Pancreas (tissue), 10 donors: ENCODE results near the gene FOXL3. TPM values are rescaled to one million over a fixed set of nuclear protein-coding genes. Genes with fewer than 3 reads are reported as not detected.

Source experiments
- ATAC-seq, 4 donors: fragments of 200-7000 bp; cut with Tn5 transposase; one replicate each; pipeline versions ENCODE4 v1.8.0 to v1.9.1; 2020; ENCODE audit warnings: mild to moderate bottlenecking in 4 of 4, moderate library complexity in 4 of 4
- DNase-seq, 6 donors: peaks; one replicate each; pipeline ENCODE4 v3.0.0-alpha.2; 2020
- FAIRE-seq: peaks from 2 replicates; lab custom pipeline; 2012; peaks lifted over from hg19 to GRCh38; lab: Jason Lieb, UNC
- H3K27ac ChIP-seq, 4 donors: fragments of 200-600 bp; sonication (generic); 1 replicate in 3 of 4; 2 replicates in 1 of 4; pipeline versions ENCODE4 v1.5.0 to v1.8.0; 2020
- H3K27me3 ChIP-seq, 4 donors: fragments of 200-600 bp; one replicate each; pipeline ENCODE4 v1.8.0; 2021
- H3K36me3 ChIP-seq, 3 donors: fragments of 200-600 bp; sonication (generic) in 1 of 3; one replicate each; pipeline versions ENCODE4 v1.5.0 to v1.8.0; 2020 to 2021
- H3K4me1 ChIP-seq, 3 donors: fragments of 200-600 bp; one replicate each; pipeline ENCODE4 v1.8.0; 2021
- H3K4me3 ChIP-seq, 4 donors: fragments of 200-600 bp; sonication (generic) in 2 of 4; one replicate each; pipeline versions ENCODE4 v1.5.0 to v1.8.0; 2020 to 2021
- H3K9me3 ChIP-seq, 4 donors: fragments of 200-600 bp; one replicate each; pipeline ENCODE4 v1.8.0; 2021
- CTCF ChIP-seq, 4 donors: fragments of 200-600 bp; sonication (generic) in 3 of 4; IDR thresholded peaks; one replicate each; pipeline versions ENCODE4 v1.5.0 to v1.8.0; 2021; ENCODE audit warnings: antibody characterized with exemption in 4 of 4
- WGBS, 2 donors: extraction: QIAGEN DNeasy Blood & Tissue Kit; methylation state at CpG; one replicate each; pipeline ENCODE4 v1.1.7; 2013; 5-methylcytosine and 5-hydroxymethylcytosine counted together
- intact Hi-C, 3 donors: fragments of 100-400 bp; cut with DNase I; formaldehyde crosslinking; loops; one replicate each; pipeline versions ENCODE4 v1.11.1 to v1.14.2; 2022
- polyA plus RNA-seq, 2 donors: library from polyadenylated mRNA; stranded (reverse); fragments of 200-250 nt; gene quantifications; one replicate each; pipeline ENCODE4 v1.2.3, GENCODE V29; 2013
- total RNA-seq, 6 donors: library from RNA; stranded (reverse); fragmentation: NEBNext Ultra II Directional in 4 of 6; extraction: Animal tissue kit (Norgen Biotek cat#: 25700) in 4 of 6; gene quantifications; one replicate each; pipeline versions ENCODE4 v1.2.1 to v1.2.4, GENCODE V29; 2021 to 2023
- donor health status: healthy with polysubstance abuse.
- donor health status: DM: no; HTN: no; CAD: no; lungs with moderate emphysema.
- donor health status: DM: no; HTN: no; CAD: no.
- donor health status: control.
- donor health status: control.
- donor health status: Bipolar disorder and iron deficiency.
- donor health status: DM: yes; HTN: yes; CAD: no.
- donor health status: DM: no; HTN: no; CAD: no.
- donor health status: DM: no; HTN: no; CAD: no.
- donor health status: DM: yes; HTN: yes; CAD: no.

Gene FOXL3
- total and polyA plus RNA-seq, 8 donors = not detected

GRCh38 chr7:244974-245373 lies 45.0 kb upstream of the FOXL3 start:
- DNase-seq (no peak), FAIRE-seq (no peak), ATAC-seq (peak in 2 of 4 donors; percentile 19 to 26)
- Histone ChIP-seq H3K27me3 (no peaks in the 10 kb centered on the region), H3K4me3 (no peak overlapping the region), H3K27ac (no peak overlapping the region), H3K36me3 (no peaks in the 10 kb centered on the region), H3K4me1 (no peaks in the 10 kb centered on the region), H3K9me3 (no peaks in the 10 kb centered on the region)
- WGBS, 2 donors = 91 to 92% methylated on average over 22 of the region's 22 CpGs
- intact Hi-C loops = no loop called here
- TF ChIP-seq CTCF (IDR thresholded peaks at IDR 0.05) = no peak

DNA sequence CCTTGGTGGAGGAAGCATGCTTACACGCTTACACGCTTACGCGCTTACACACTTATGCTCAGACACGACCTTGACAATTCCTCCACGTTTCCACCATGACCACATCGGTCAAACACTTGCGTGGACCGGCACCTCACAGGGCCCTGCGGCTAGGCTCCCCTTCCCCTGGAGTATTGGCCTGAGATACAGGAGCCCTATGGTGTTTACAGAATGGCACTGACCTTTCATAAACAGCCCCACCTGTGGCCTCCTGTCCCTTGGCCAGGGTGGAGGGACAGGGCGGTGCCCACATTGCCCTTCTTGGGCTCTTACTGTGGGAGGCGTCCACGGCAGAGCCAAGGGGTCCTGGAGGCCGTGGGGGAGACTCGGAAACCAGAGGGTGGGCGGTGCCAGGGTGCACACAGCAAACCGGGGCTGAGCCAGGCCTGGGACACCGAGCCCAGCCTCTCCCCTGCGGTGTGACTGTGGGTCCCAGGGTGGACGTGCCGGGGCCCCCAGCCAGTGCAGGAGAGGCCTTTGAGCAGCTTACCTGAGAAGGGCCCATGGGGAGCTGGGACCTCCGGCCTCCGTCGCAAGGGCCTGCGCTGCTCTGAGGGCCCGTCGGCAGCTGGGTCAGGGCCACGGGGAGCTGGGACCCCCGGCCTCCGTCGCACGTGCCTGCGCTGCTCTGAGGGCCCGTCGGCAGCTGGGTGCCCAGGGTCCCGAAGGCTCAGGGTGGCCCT lies 44.2 kb upstream of the FOXL3 start:
- no peak overlapping the region for H3K4me3 ChIP-seq
- 92 to 97% methylated on average over 36 of the region's 36 CpGs for WGBS, 2 donors
- no peak for TF ChIP-seq CTCF (IDR thresholded peaks at IDR 0.05)
- no peaks in the 10 kb centered on the region for H3K9me3 ChIP-seq
- intact Hi-C loops = no loop called here
- no peaks in the 10 kb centered on the region for H3K4me1 ChIP-seq
- FAIRE-seq (no peak), ATAC-seq (no peak), DNase-seq (no peak)
- no peak overlapping the region for H3K27ac ChIP-seq
- H3K27me3 ChIP-seq = no peaks in the 10 kb centered on the region
- no peaks in the 10 kb centered on the region for H3K36me3 ChIP-seq

DNA sequence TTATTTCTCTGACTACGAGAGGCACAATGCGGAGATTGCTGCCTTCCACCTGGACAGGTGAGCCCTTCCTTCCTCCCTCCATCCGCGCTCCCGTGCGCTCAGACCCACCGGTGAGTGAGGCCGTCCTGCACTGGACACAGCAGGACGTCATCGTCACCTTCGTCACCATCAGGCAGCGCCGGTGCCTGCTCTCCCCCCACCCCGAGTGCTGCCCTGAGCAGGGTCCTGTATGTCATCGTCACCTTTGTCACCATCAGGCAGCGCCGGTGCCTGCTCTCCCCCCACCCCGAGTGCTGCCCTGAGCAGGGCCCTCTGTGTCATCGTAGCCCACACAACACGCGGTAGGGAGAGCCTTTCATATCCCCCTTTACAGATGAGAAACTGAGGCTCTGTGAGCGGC lies 43.5 kb upstream of the FOXL3 start:
- H3K27ac ChIP-seq = no peak overlapping the region
- intact Hi-C loops = no loop called here
- H3K27me3 ChIP-seq = no peaks in the 10 kb centered on the region
- no peaks in the 10 kb centered on the region for H3K4me1 ChIP-seq
- no peak overlapping the region for H3K4me3 ChIP-seq
- no peaks in the 10 kb centered on the region for H3K9me3 ChIP-seq
- H3K36me3 ChIP-seq = no peaks in the 10 kb centered on the region
- WGBS, 2 donors = 91 to 95% methylated on average over 21 to 22 of the region's 22 CpGs
- DNase-seq (no peak), FAIRE-seq (no peak), ATAC-seq (no peak)
- no peak for TF ChIP-seq CTCF (IDR thresholded peaks at IDR 0.05)

- DNase-seq (no peak), FAIRE-seq (no peak), ATAC-seq (no peak)
- Histone ChIP-seq H3K27ac (no peak overlapping the region), H3K4me1 (no peaks in the 10 kb centered on the region), H3K36me3 (no peaks in the 10 kb centered on the region), H3K4me3 (no peak overlapping the region), H3K27me3 (no peaks in the 10 kb centered on the region), H3K9me3 (no peaks in the 10 kb centered on the region)
- TF ChIP-seq CTCF (IDR thresholded peaks at IDR 0.05) = no peak
- intact Hi-C loops = no loop called here
- 88 to 92% methylated on average over 12 of the region's 12 CpGs for WGBS, 2 donors
Observed at GRCh38 chr7:247181-247580, 42.8 kb upstream of the FOXL3 start.

- no peaks in the 10 kb centered on the region for H3K36me3 ChIP-seq
- FAIRE-seq = no peak
- 88 to 90% methylated on average over 16 of the region's 16 CpGs for WGBS, 2 donors
Observed at GRCh38 chr7:247636-248035, 42.3 kb upstream of the FOXL3 start.

More at GRCh38 chr7:247636-248035, 42.3 kb upstream of the FOXL3 start:
- Histone ChIP-seq H3K4me3 (no peak overlapping the region), H3K27ac (no peak overlapping the region), H3K27me3 (no peaks in the 10 kb centered on the region), H3K4me1 (no peaks in the 10 kb centered on the region), H3K9me3 (no peaks in the 10 kb centered on the region)
- intact Hi-C loops = no loop called here
- no peak for DNase-seq
- no peak for ATAC-seq
- no peak for TF ChIP-seq CTCF (IDR thresholded peaks at IDR 0.05)
